Coronary artery (tissue), 2 donors: Measurements from ENCODE around the gene CFTR.

Source experiments
- DNase-seq: peaks from one replicate; pipeline ENCODE4 v3.0.0-alpha.2; 2017; ENCODE audit warnings: low spot score
- H3K27ac ChIP-seq, 2 donors: fragments of 200-600 bp; sonication (generic); one replicate each; pipeline ENCODE4 v1.5.1; 2016 to 2019
- H3K4me3 ChIP-seq: fragments of 200-600 bp; sonication (generic); 2 replicates; pipeline ENCODE4 v1.5.1; 2016; ENCODE audit warnings: mild to moderate bottlenecking, moderate library complexity
- TF ChIP-seq, protein P1 (sequence below): fragments of 200-600 bp; sonication (generic); IDR thresholded peaks from one replicate; pipeline ENCODE4 v1.5.1; 2019; ENCODE audit warnings: antibody characterized with exemption

CFTR gene

DNA sequence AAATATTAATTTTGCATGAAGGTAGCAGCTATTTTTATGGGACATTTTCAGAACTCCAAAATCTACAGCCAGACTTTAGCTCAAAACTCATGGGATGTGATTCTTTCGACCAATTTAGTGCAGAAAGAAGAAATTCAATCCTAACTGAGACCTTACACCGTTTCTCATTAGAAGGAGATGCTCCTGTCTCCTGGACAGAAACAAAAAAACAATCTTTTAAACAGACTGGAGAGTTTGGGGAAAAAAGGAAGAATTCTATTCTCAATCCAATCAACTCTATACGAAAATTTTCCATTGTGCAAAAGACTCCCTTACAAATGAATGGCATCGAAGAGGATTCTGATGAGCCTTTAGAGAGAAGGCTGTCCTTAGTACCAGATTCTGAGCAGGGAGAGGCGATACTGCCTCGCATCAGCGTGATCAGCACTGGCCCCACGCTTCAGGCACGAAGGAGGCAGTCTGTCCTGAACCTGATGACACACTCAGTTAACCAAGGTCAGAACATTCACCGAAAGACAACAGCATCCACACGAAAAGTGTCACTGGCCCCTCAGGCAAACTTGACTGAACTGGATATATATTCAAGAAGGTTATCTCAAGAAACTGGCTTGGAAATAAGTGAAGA lies 112.3 kb downstream of the CFTR start:
- Histone ChIP-seq H3K4me3 (no peak overlapping the region), H3K27ac (no peak overlapping the region)
- TF ChIP-seq, protein P1, sequence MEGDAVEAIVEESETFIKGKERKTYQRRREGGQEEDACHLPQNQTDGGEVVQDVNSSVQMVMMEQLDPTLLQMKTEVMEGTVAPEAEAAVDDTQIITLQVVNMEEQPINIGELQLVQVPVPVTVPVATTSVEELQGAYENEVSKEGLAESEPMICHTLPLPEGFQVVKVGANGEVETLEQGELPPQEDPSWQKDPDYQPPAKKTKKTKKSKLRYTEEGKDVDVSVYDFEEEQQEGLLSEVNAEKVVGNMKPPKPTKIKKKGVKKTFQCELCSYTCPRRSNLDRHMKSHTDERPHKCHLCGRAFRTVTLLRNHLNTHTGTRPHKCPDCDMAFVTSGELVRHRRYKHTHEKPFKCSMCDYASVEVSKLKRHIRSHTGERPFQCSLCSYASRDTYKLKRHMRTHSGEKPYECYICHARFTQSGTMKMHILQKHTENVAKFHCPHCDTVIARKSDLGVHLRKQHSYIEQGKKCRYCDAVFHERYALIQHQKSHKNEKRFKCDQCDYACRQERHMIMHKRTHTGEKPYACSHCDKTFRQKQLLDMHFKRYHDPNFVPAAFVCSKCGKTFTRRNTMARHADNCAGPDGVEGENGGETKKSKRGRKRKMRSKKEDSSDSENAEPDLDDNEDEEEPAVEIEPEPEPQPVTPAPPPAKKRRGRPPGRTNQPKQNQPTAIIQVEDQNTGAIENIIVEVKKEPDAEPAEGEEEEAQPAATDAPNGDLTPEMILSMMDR: no peak
- no peak for DNase-seq

DNA sequence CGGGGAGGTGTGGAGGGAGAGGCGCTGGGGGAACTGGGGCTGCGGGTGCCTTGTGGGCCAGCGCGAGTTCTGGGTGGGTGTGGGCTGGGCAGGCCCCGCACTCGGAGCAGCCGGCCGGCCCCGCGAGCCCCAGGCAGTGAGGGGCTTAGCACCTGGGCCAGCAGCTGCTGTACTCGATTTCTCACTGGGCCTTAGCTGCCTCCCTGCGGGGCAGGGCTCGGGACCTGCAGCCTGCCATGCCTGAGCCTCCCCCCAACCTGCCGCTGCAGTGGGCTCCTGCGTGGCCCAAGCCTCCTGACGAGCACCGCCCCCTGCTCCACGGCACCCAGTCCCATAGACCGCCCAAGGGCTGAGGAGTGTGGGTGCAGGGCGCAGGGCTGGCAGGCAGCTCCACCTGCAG lies 116.3 kb downstream of the CFTR start:
- H3K27ac ChIP-seq: no peak overlapping the region
- TF ChIP-seq, protein P1: no peak

DNA sequence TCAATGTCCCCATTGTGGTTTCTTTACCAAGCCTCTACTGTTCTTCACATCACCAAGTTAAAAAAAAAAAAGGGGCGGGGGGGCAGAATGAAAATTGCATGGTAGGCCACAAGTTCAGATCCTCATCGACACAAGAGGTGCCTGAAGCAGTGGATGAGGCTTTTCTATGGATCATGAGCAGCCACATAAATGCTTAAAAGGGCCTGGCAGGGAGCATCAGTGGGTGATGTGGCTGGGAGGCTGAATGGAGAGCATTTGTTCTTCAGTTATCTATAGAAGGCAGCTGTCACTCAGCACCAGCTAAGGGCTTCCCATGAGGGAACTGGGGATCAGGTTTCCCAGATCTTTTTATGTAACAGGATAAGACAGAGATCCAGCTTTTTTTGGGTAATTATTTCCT lies 117.9 kb downstream of the CFTR start:
- TF ChIP-seq, protein P1: no peak
- H3K27ac ChIP-seq: no peak overlapping the region
- DNase-seq: no peak
- no peak overlapping the region for H3K4me3 ChIP-seq

More for the DNA sequence above, 116.3 kb downstream of the CFTR start:
- no peak overlapping the region for H3K4me3 ChIP-seq
- DNase-seq: no peak

DNA sequence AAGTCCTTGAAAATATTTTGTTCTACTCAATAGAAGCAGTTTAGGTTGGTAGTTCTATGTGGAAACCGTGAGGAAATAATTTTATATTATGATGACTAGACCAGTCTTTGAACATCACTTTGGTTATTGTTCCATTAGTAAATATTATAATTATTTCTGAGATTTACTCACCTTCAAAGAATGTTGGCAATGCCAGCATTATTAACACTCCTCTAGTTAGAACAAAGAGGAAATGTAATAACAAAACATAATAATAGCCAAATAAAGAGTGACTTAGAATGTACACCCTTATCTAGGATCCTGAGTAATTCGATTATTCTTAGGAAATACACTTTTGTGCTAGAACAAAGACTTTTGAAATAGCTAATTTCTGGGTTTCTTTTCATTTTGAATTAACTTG lies 121.1 kb downstream of the CFTR start:
- H3K4me3 ChIP-seq: no peak overlapping the region
- TF ChIP-seq, protein P1: no peak
- H3K27ac ChIP-seq: no peak overlapping the region
- no peak for DNase-seq

DNA sequence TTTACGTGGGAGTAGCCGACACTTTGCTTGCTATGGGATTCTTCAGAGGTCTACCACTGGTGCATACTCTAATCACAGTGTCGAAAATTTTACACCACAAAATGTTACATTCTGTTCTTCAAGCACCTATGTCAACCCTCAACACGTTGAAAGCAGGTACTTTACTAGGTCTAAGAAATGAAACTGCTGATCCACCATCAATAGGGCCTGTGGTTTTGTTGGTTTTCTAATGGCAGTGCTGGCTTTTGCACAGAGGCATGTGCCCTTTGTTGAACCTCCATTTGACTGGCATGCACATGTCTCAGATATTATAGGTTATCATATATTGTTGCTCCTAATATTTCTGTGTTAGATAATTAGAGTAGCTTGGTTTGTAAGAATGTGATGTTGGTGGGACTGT lies 123.8 kb downstream of the CFTR start:
- TF ChIP-seq, protein P1: no peak
- Histone ChIP-seq H3K4me3 (no peak overlapping the region), H3K27ac (no peak overlapping the region)
- no peak for DNase-seq

DNA sequence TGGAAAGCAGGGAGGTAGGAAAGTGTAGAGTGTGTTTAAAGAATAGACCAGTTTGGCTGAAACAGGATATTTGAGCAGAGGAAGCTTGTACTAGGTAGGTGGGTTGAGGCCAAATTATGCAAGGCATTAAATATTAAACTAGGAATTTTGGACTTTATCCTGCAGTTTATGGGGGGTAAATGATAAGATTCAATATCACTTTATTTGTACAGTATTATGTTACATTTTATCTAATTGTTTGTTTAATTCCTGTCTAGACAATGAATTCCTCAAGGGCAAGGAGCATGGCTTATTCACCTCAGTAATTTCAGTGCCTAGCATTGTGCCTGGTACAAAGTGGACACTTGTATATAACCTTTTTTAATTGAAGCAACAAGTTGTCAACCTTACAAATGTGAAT lies 125.9 kb downstream of the CFTR start:
- Histone ChIP-seq H3K4me3 (no peak overlapping the region), H3K27ac (no peak overlapping the region)
- DNase-seq: no peak
- TF ChIP-seq, protein P1: no peak

DNA sequence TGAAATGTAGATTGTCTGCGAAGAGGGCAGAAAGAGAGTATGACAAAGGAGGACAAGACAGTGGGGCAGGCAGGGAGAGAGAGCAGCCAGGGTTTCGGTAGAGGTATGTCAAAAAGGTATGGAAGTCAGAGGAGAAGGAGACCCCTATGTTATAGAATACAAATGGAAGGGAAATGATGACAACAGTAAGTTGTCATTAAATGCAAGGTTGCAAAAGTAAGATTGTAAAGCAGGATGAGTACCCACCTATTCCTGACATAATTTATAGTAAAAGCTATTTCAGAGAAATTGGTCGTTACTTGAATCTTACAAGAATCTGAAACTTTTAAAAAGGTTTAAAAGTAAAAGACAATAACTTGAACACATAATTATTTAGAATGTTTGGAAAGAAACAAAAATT lies 126.3 kb downstream of the CFTR start:
- no peak overlapping the region for H3K27ac ChIP-seq
- no peak for DNase-seq
- no peak overlapping the region for H3K4me3 ChIP-seq
- TF ChIP-seq, protein P1: no peak
